Endodermal cell (in vitro differentiated cells): ENCODE measurements around the gene HES5. TPM values are rescaled to one million over a fixed set of nuclear protein-coding genes. Genes with fewer than 3 reads are reported as not detected.
A peak's percentile ranks its signal among the peaks of the same experiment; 100 is the strongest.

ENCODE experiments used
- DNase-seq: peaks from one replicate; pipeline ENCODE4 v3.0.0-alpha.2; 2017
- H3K27ac ChIP-seq: 2 replicates; pipeline ENCODE4 v1.5.1; 2013; ENCODE audit warnings: mild to moderate bottlenecking, low read depth, low read length, moderate library complexity
- H3K27me3 ChIP-seq: 2 replicates; pipeline ENCODE4 v1.6.1; 2013; ENCODE audit warnings: mild to moderate bottlenecking, low read length, moderate library complexity; ENCODE audit not compliant: insufficient read depth, control insufficient read depth, poor library complexity, severe bottlenecking
- H3K36me3 ChIP-seq: 2 replicates; pipeline ENCODE4 v1.7.0; 2013; ENCODE audit warnings: mild to moderate bottlenecking, low read length, moderate library complexity; ENCODE audit not compliant: control insufficient read depth, insufficient read depth
- H3K4me1 ChIP-seq: one replicate; pipeline ENCODE4 v1.7.0; 2013; ENCODE audit warnings: low read length; ENCODE audit not compliant: control insufficient read depth, insufficient read depth
- H3K4me3 ChIP-seq: 2 replicates; pipeline ENCODE4 v1.5.1; 2013; ENCODE audit warnings: mild to moderate bottlenecking, low read length, moderate library complexity
- H3K9ac ChIP-seq: 2 replicates; pipeline ENCODE4 v1.6.1; 2013; ENCODE audit warnings: mild to moderate bottlenecking, low read length, moderate library complexity; ENCODE audit not compliant: poor library complexity, severe bottlenecking; ENCODE audit errors: extremely low read depth
- H3K9me3 ChIP-seq: 2 replicates; pipeline ENCODE4 v1.6.1; 2013; ENCODE audit warnings: mild to moderate bottlenecking, low read length, moderate library complexity; ENCODE audit not compliant: control insufficient read depth
- H3K27ac Mint-ChIP-seq: 2 replicates; pipeline ENCODE4 v1.8.0; 2020; ENCODE audit warnings: mixed read lengths
- H3K27me3 Mint-ChIP-seq: 2 replicates; pipeline ENCODE4 v1.8.0; 2021; ENCODE audit warnings: mild to moderate bottlenecking, mixed read lengths; ENCODE audit not compliant: insufficient read depth
- H3K36me3 Mint-ChIP-seq: 2 replicates; pipeline ENCODE4 v1.8.0; 2020; ENCODE audit warnings: low read depth, mixed read lengths
- H3K4me1 Mint-ChIP-seq: 2 replicates; pipeline ENCODE4 v1.8.0; 2020; ENCODE audit warnings: mixed read lengths
- H3K4me3 Mint-ChIP-seq: 2 replicates; pipeline ENCODE4 v1.8.0; 2020; ENCODE audit warnings: mild to moderate bottlenecking, moderate library complexity, mixed read lengths
- H3K9me3 Mint-ChIP-seq: 2 replicates; pipeline ENCODE4 v1.8.0; 2020; ENCODE audit warnings: mild to moderate bottlenecking, mixed read lengths
- CTCF ChIP-seq: fragments of 200-600 bp; sonication (generic); conservative IDR thresholded peaks from 2 replicates; pipeline ENCODE4 v1.5.0; 2021; ENCODE audit warnings: antibody characterized with exemption, mild to moderate bottlenecking
- WGBS, 2 experiments: methylation state at CpG; one replicate each; pipeline versions ENCODE4 v1.1.5 to v1.1.7; 2013; ENCODE audit warnings: missing lambda C conversion rate in 2 of 2, mixed read lengths in 1 of 2; ENCODE audit not compliant: insufficient coverage in 1 of 2, insufficient read length in 1 of 2; 5-methylcytosine and 5-hydroxymethylcytosine counted together
- total RNA-seq, 2 donors: library from RNA; stranded (reverse); fragmentation: NEBNext Ultra II Directional in 1 of 2; extraction: Animal tissue kit (Norgen Biotek cat#: 25700) in 1 of 2; gene quantifications; 2 replicates in 1 of 2; 3 replicates in 1 of 2; pipeline ENCODE4 v1.2.1, GENCODE V29; 2021

Gene HES5
- total RNA-seq, 2 donors from 2014 or later, result not detected

- Histone ChIP-seq H3K27me3 (no peaks in the 10 kb centered on the region), H3K4me1 (peaks cover 4% of the 10 kb centered on the region), H3K4me3 (no peak overlapping the region), H3K36me3 (no peaks in the 10 kb centered on the region), H3K9me3 (no peaks in the 10 kb centered on the region), H3K27ac (no peak overlapping the region), H3K9ac (no peak overlapping the region)
- peaks cover 3% of the 10 kb centered on the region for H3K4me1 Mint-ChIP-seq
- no peak overlapping the region for H3K27ac Mint-ChIP-seq
- no peaks in the 10 kb centered on the region for H3K9me3 Mint-ChIP-seq
- TF ChIP-seq CTCF, result no peak
- 93 to 94% methylated on average over 8 to 16 of the region's 16 CpGs for WGBS, 2 experiments
- H3K4me3 Mint-ChIP-seq, result no peak overlapping the region
- H3K36me3 Mint-ChIP-seq, result no peaks in the 10 kb centered on the region
- no peaks in the 10 kb centered on the region for H3K27me3 Mint-ChIP-seq
- no peak for DNase-seq
These were observed 37.1 kb upstream of the HES5 start for GRCh38 chr1:2567083-2567679.

GRCh38 chr1:2566101-2567045 is 36.3 kb upstream of the HES5 start:
- H3K27ac Mint-ChIP-seq, result no peak overlapping the region
- no peaks in the 10 kb centered on the region for H3K27me3 ChIP-seq
- no peaks in the 10 kb centered on the region for H3K9me3 ChIP-seq
- no peak overlapping the region for H3K9ac ChIP-seq
- H3K36me3 Mint-ChIP-seq, result no peaks in the 10 kb centered on the region
- no peaks in the 10 kb centered on the region for H3K27me3 Mint-ChIP-seq
- no peak overlapping the region for H3K4me3 Mint-ChIP-seq
- H3K4me1 Mint-ChIP-seq, result peaks cover 3% of the 10 kb centered on the region
- H3K9me3 Mint-ChIP-seq, result no peaks in the 10 kb centered on the region
- H3K4me3 ChIP-seq, result no peak overlapping the region
- TF ChIP-seq CTCF, result no peak
- 88 to 89% methylated on average over 9 to 31 of the region's 34 CpGs for WGBS, 2 experiments
- H3K27ac ChIP-seq, result no peak overlapping the region
- peak; percentile 55 for DNase-seq
- peaks cover 4% of the 10 kb centered on the region for H3K4me1 ChIP-seq
- no peaks in the 10 kb centered on the region for H3K36me3 ChIP-seq

- Histone ChIP-seq H3K4me3 (no peak overlapping the region), H3K36me3 (no peaks in the 10 kb centered on the region), H3K4me1 (peaks cover 4% of the 10 kb centered on the region), H3K27ac (no peak overlapping the region), H3K9ac (no peak overlapping the region), H3K27me3 (no peaks in the 10 kb centered on the region), H3K9me3 (no peaks in the 10 kb centered on the region)
- no peak for TF ChIP-seq CTCF
- no peak for DNase-seq
- no peaks in the 10 kb centered on the region for H3K9me3 Mint-ChIP-seq
- H3K27ac Mint-ChIP-seq, result no peak overlapping the region
- no peaks in the 10 kb centered on the region for H3K36me3 Mint-ChIP-seq
- H3K4me3 Mint-ChIP-seq, result no peak overlapping the region
- peaks cover 3% of the 10 kb centered on the region for H3K4me1 Mint-ChIP-seq
- no peaks in the 10 kb centered on the region for H3K27me3 Mint-ChIP-seq
- WGBS, 2 experiments, result 79 to 83% methylated on average over 14 of the region's 14 CpGs
These were observed 34.8 kb upstream of the HES5 start for GRCh38 chr1:2564815-2565374.
